ENCODE data around the gene NCBP2L. TPM values are rescaled to one million over a fixed set of nuclear protein-coding genes. Genes with fewer than 3 reads are reported as not detected.

The NCBP2L gene
- total RNA-seq = not detected

DNA sequence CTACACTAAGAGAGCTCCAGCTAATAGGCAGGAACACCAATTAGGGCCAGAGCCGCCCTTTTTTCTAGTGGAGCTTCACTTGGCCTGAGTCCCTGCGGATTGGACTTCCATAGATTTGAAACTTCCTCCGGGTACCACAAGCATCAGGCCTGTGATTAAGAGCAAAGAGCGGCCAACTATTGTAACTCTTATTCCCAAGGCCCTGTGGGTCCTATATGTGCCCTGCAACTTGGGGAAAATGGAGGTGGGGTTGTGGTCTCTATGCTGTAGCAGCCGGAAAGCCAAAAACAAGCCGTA, at the start of gene NCBP2L:
TSS of gene NCBP2L (plus strand) at position 198 of the 297 bp plus-strand sequence. CDS start 16,488 bp downstream, outside the sequence.
- Mint-ChIP-seq H3K36me3 (no peaks in the 10 kb centered on the region), H3K4me1 (peaks cover 9% of the 10 kb centered on the region), H3K27ac (peak within 1 kb of the TSS; percentile 87), H3K27me3 (peaks cover 10% of the 10 kb centered on the region), H3K4me3 (peak within 1 kb of the TSS; percentile 89), H3K9me3 (no peaks in the 10 kb centered on the region)
- POLR2A ChIA-PET = interaction anchor here (2.8 kb wide), 1 partner anchor 104 kb away, joined by 31 read pairs; no protein-coding TSS in a partner anchor
- DNase-seq (no peak), ATAC-seq (ENCODE audit: low read depth) (no peak)

DNA sequence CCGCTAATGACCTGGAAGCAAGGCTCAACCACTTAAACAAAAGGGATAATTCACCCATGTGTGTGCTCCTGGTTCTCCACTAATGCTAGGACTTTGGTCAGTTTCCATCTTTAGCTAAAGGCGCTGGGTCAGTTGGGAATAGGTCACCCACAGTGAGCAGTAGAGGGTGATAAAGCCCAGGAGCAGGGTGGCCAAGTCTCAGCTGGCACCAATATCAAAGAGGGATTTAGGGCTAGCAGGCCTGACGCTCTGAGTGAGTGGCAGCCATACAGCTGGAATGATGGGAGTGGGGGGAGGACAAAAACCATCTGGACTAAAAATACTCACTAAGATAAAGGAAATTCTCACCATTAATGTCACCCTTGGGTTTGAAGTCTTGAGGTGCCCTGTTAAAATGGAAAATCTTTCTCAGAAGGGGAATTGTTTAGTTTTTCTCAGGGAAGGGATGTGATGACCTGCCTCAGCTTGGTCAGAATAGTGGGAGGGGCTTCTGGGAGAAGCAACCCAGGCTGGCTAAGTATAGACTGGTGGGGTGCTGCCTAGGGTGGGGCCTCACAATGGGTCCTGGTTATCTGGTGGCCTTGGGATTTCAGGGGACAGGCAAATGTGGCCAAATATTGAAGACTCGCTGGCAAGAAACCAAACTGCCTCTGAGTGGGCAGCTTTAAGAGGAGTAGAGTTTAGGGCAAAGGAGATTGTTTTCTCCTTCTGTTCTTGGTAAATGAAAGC, 49.0 kb upstream of the NCBP2L start:
- Mint-ChIP-seq H3K27me3 (no peaks in the 10 kb centered on the region), H3K9me3 (no peaks in the 10 kb centered on the region), H3K4me3 (no peak overlapping the region), H3K36me3 (no peaks in the 10 kb centered on the region), H3K27ac (no peak overlapping the region), H3K4me1 (no peaks in the 10 kb centered on the region)
- ATAC-seq (ENCODE audit: low read depth) (no peak), DNase-seq (no peak)
- POLR2A ChIA-PET = interaction anchor here (1.1 kb wide), 1 partner anchor 13 kb away, joined by 3 read pairs; no protein-coding TSS in a partner anchor

DNA sequence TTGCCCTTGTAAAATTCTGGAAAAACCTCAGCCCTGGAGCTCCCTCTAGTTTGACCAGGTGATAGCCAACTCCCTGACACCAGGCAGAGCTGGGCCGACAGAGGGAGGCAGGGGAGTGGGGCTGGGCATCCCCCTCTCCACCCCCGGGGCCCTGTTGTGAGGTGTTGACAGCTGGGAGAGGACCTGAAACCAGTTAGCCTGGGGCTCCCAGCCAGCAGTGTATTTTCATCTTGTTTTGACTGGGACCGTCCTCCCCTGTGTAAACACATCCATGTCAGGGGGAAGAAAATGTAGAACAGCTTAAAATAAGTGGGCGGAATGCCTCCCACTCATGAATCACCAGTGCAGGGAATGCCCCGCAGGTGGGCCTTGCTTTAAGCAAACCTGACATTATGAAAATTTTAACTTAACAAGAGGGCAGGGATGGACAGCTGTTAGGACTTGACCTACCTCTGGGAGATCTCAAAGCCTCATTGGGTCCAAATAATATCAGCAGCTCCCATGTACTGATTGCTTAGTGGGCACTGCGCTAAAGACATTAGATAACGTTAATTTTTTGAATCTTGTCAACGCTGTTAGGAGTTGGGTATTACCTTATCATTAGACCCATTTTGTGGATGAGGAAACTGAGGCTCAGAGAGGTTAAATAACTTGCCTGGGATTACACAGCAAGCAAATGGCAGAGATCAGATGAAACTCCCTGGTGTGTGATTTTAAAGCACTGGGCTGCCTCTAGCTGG, 47.8 kb upstream of the NCBP2L start:
- no peaks in the 10 kb centered on the region for H3K9me3 Mint-ChIP-seq
- POLR2A ChIA-PET = interaction anchor here (1.1 kb wide), 1 partner anchor 12 kb away, joined by 3 read pairs; no protein-coding TSS in a partner anchor
- no peak overlapping the region for H3K27ac Mint-ChIP-seq
- H3K4me1 Mint-ChIP-seq = no peaks in the 10 kb centered on the region
- no peak for DNase-seq
- H3K4me3 Mint-ChIP-seq = no peak overlapping the region
- no peak for ATAC-seq (ENCODE audit: low read depth)
- H3K36me3 Mint-ChIP-seq = no peaks in the 10 kb centered on the region
- H3K27me3 Mint-ChIP-seq = no peaks in the 10 kb centered on the region

DNA sequence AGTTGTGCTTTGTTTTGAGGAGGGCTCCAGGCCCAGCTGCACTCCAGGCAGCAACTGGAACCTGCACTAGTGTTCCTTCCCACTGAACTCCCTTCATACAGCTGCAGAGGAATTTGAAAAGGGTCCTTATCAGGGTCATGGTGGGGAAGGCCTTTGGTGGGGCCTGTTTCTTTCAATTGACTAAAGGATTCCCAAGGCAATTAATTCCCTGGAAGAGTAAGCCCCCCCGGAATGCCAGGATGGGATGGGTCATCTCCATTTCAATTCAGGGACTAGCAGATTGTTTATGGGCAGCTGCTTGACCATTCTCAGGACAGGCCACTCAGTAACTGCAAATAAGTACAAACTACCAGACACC, 47.3 kb upstream of the NCBP2L start:
- Mint-ChIP-seq H3K9me3 (no peaks in the 10 kb centered on the region), H3K4me3 (no peak overlapping the region), H3K4me1 (no peaks in the 10 kb centered on the region), H3K27ac (no peak overlapping the region), H3K27me3 (no peaks in the 10 kb centered on the region), H3K36me3 (no peaks in the 10 kb centered on the region)
- DNase-seq = no peak
- no peak for ATAC-seq (ENCODE audit: low read depth)
- POLR2A ChIA-PET = no interaction called here

DNA sequence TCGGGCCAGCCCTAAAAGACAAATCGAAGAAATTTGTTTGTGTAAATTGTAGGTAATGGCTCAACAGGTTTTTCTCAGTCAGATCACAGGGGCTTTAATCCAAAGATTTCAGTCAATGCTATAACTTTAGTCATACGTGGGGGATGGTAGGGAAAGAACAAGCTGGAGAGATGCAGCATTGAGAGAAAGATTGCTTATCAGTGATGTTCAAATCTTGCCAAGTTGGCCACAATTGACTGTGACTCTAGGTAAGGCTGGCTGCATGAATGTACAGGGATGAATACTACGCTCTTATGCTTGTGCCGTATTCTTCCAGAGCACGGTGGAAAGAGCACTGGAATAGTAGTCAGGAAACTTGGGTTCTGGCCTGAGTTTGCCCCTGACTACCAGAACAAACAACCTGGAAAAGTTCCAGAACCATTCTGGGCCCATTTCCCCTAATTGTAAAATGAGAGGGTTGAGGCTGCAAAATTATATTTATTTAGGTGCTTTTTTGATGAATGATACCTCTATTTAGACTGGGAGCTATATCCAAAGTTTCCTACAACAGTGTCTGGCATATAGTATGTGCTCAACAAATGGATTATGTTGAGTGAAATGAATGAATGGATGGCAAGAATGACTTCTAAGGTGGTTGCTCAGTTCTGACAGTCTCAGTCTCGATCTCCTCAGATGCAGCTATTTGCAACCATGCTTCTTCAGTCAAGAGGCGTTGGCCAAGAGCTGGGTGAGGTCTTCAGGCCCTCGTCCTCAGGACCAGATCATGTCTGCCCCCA, 46.4 kb upstream of the NCBP2L start:
- POLR2A ChIA-PET = interaction anchor here (0.8 kb wide), 1 partner anchor 11 kb away, joined by 4 read pairs; no protein-coding TSS in a partner anchor
- Mint-ChIP-seq H3K36me3 (no peaks in the 10 kb centered on the region), H3K4me1 (no peaks in the 10 kb centered on the region), H3K4me3 (no peak overlapping the region), H3K27me3 (no peaks in the 10 kb centered on the region), H3K27ac (no peak overlapping the region), H3K9me3 (no peaks in the 10 kb centered on the region)
- no peak for ATAC-seq (ENCODE audit: low read depth)
- DNase-seq = no peak

DNA sequence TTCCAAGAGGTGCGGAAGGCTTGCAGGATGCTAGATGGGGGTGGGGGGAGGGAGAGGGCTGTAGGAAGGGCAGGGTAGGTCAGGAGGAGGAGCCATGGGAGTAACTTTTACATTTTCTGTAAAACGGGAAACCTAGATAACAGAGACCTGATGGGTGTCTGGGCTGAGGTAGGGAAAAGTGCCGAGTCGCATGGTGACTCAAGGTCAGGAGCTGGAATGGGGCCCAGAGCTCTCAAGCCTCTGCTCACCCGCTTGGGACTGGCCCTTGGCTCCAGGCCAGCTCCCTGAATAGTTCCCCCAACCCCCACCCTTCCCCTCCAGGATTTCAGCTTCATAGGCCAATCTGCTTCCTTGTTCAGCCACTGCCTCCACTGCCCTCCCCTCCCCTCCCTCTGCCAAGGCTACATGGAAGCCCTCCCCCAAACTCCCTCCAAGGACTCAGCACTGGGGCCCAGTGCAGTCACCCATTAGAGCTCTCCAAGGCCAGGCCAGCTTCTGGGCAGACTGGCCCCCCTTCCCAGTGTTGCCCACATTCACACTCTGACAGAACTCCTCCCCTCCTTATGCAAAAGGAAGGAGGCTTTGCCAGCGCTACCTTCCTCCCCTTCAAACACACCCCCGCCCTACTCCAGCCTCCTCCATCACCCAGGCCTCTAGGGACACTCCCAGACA, 45.6 kb upstream of the NCBP2L start:
- Mint-ChIP-seq H3K36me3 (no peaks in the 10 kb centered on the region), H3K27ac (no peak overlapping the region), H3K4me3 (no peak overlapping the region), H3K9me3 (no peaks in the 10 kb centered on the region), H3K27me3 (no peaks in the 10 kb centered on the region), H3K4me1 (no peaks in the 10 kb centered on the region)
- ATAC-seq (ENCODE audit: low read depth) (no peak), DNase-seq (no peak)
- POLR2A ChIA-PET = interaction anchor here (0.8 kb wide), 1 partner anchor 10 kb away, joined by 4 read pairs; no protein-coding TSS in a partner anchor

DNA sequence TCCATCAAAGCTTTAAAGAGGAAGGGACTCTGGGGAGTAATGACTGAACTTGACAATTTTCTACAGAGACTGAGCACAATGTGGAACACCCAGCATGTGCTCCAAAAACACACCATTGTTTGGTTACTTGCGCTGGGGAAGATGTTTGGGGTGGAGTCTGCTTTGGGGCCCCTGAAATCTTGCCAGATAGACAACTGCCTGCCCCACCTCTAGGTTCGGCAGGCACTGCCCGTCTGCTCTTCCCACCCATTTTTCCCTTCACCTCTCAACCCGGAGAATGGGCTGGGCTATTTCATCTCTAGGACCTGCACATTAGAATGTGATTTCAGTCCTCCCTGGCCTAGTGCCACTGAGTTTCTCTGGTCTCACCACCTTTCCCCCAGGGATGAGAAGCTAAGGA, 43.8 kb upstream of the NCBP2L start:
- no peak for DNase-seq
- POLR2A ChIA-PET = no interaction called here
- no peaks in the 10 kb centered on the region for H3K27me3 Mint-ChIP-seq
- no peaks in the 10 kb centered on the region for H3K4me1 Mint-ChIP-seq
- no peaks in the 10 kb centered on the region for H3K36me3 Mint-ChIP-seq
- no peaks in the 10 kb centered on the region for H3K9me3 Mint-ChIP-seq
- no peak overlapping the region for H3K27ac Mint-ChIP-seq
- no peak overlapping the region for H3K4me3 Mint-ChIP-seq
- ATAC-seq (ENCODE audit: low read depth) = no peak

DNA sequence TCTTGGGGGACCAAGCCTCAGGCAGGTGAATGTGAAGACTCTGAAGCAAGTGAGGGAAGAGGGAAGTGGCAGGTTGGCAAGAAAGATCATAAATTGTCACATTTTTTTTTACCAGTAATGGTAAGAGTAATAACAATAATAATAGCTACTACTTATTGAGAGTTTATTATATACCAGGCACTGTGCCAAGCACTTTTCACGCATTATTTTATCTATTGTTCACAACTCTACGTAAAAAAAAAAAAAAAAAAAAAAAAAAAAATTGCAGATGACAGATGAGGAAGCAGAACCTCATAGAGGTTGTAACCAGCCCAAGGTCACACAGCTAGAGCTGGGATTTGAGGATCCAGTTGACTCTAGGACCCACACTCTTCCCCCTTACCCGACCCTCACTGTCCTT, 42.9 kb upstream of the NCBP2L start:
- DNase-seq (no peak), ATAC-seq (ENCODE audit: low read depth) (no peak)
- Mint-ChIP-seq H3K4me1 (peaks cover 1% of the 10 kb centered on the region), H3K27ac (no peak overlapping the region), H3K27me3 (no peaks in the 10 kb centered on the region), H3K9me3 (no peaks in the 10 kb centered on the region), H3K4me3 (no peak overlapping the region), H3K36me3 (no peaks in the 10 kb centered on the region)
- POLR2A ChIA-PET = no interaction called here

DNA sequence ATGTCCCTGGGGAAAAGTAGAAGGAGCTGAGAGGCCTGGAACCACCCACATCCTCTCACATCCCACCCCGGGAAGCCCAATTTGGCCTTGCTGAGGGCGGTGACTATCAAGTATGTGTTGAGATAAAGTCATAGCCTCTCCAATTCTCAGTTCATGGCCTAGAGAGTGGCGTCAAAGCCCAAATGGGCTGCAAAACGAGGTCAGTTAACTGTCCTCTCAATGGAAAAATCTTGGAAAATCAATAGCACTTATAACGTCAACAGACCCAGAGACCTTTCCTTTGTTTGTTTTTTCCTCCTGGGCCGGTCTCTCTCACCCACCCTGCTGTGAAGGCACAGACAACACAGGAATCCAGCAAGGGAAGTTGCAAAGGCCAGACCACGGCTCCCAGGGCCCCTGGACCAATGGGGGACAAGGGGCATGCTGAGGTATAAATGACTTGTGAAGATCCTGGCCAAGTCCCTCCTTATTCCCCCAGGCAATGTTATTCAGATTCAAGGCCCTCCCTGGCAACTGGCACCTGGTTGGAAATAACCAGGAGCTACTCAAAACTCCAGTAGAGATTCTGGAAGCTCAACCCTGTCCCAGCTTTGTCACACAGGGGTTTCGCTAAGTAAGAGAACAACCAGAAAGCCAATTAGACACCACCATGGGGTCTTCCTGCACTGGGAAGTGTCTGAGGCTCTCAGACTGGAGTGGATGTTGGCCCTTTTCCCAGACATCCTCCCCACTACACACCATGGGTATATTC, 40.6 kb upstream of the NCBP2L start:
- POLR2A ChIA-PET = interaction anchor here (1.5 kb wide), 1 partner anchor 20 kb away, joined by 5 read pairs; no protein-coding TSS in a partner anchor
- H3K27ac Mint-ChIP-seq = no peak overlapping the region

DNA sequence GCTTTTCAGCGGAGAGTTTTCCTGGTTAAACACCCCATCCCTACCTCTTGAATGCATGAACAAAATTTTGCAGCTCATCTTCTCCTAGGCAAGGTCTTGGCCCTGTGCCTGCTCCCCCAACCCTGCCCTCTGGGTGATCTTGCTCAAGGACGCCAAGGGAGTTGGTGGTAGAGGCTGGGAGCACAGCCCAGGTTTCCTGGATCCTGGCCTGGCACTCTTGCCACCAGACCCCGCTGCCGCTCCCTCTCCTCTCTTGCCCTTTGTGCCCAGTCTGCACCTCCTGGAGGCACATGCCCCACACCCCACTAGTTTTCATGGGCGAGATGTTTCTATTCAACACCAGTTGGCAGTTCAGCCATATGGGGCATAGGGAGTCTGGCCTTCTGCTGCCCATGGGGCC, 39.3 kb upstream of the NCBP2L start:
- no peak for ATAC-seq (ENCODE audit: low read depth)
- no peak for DNase-seq
- no peak overlapping the region for H3K4me3 Mint-ChIP-seq
- H3K4me1 Mint-ChIP-seq = peaks cover 12% of the 10 kb centered on the region
- no peaks in the 10 kb centered on the region for H3K9me3 Mint-ChIP-seq
- POLR2A ChIA-PET = interaction anchor here (1.5 kb wide), 1 partner anchor 21 kb away, joined by 5 read pairs; no protein-coding TSS in a partner anchor
- peaks cover 2% of the 10 kb centered on the region for H3K36me3 Mint-ChIP-seq
- H3K27me3 Mint-ChIP-seq = no peaks in the 10 kb centered on the region
- H3K27ac Mint-ChIP-seq = no peak overlapping the region

More for the DNA sequence above, 40.6 kb upstream of the NCBP2L start:
- ATAC-seq (ENCODE audit: low read depth) (no peak), DNase-seq (no peak)
- Mint-ChIP-seq H3K4me1 (peaks cover 5% of the 10 kb centered on the region), H3K36me3 (peaks cover under 1% of the 10 kb centered on the region), H3K9me3 (no peaks in the 10 kb centered on the region), H3K4me3 (no peak overlapping the region), H3K27me3 (no peaks in the 10 kb centered on the region)

DNA sequence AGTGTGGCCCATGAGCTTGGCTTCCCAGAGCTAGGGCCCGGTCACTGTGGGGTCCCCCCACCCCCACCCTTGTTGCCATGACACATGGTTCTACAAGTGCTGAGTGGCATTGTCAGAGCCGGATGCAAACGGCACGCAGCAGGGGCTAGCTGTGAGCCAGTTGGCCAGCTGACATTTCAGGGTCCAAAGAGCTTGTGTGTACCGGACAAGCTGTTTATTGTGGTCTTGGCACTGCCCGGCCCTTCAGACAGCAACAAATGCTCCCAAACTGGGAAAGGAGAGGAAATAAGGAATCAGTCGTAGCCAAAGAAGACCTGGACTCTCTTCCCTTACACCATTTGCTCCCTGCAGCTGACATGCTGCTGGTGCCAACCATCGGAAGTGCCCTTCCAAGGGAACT, 38.8 kb upstream of the NCBP2L start:
- Mint-ChIP-seq H3K9me3 (no peaks in the 10 kb centered on the region), H3K27ac (no peak overlapping the region), H3K4me1 (peaks cover 12% of the 10 kb centered on the region), H3K27me3 (no peaks in the 10 kb centered on the region), H3K36me3 (peaks cover 2% of the 10 kb centered on the region), H3K4me3 (no peak overlapping the region)
- DNase-seq (no peak), ATAC-seq (ENCODE audit: low read depth) (no peak)
- POLR2A ChIA-PET = interaction anchor here (1.5 kb wide), 1 partner anchor 22 kb away, joined by 5 read pairs; no protein-coding TSS in a partner anchor

DNA sequence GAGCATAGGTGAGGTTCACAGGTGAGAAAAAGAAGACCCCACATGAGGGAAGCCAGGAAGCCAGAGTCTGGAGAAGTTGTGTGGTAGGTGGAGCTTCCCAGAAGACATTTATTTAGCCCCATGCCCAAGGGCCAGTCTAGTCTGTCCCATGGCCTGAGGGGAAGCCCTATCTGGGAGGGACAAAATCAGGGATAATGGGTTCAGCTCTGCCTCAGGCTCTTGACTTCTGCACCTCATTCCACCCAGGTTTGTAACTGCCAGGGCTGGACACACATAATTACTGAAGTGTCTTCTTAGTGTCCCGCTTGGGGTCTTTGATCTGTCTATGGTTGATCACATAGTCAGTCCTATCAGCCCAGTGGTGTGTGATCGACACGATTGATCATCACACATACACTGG, 38.0 kb upstream of the NCBP2L start:
- H3K4me3 Mint-ChIP-seq = no peak overlapping the region
- ATAC-seq (ENCODE audit: low read depth) (no peak), DNase-seq (no peak)
- H3K36me3 Mint-ChIP-seq = peaks cover 2% of the 10 kb centered on the region
- POLR2A ChIA-PET = no interaction called here
- H3K27me3 Mint-ChIP-seq = no peaks in the 10 kb centered on the region
- peaks cover 12% of the 10 kb centered on the region for H3K4me1 Mint-ChIP-seq
- no peaks in the 10 kb centered on the region for H3K9me3 Mint-ChIP-seq
- no peak overlapping the region for H3K27ac Mint-ChIP-seq
